Uterus (tissue), 2 donors: ENCODE results near the gene IGF2BP1.

Source experiments
- POLR2A ChIP-seq, 2 donors: fragments of 450-650 bp; IDR thresholded peaks; one replicate each; pipeline ENCODE4 v1.6.1; 2016; ENCODE audit warnings: antibody characterized with exemption in 2 of 2, mild to moderate bottlenecking in 1 of 2, moderate library complexity in 1 of 2
- TF ChIP-seq, protein P1 (sequence below), 4 experiments: fragments of 200-600 bp in 2 of 4; fragments of 450-650 bp in 2 of 4; sonication (generic) in 2 of 4; IDR thresholded peaks; one replicate each; pipeline ENCODE4 v1.5.1; 2016 to 2019; ENCODE audit warnings: antibody characterized with exemption in 4 of 4, mild to moderate bottlenecking in 2 of 4, moderate library complexity in 1 of 4

DNA sequence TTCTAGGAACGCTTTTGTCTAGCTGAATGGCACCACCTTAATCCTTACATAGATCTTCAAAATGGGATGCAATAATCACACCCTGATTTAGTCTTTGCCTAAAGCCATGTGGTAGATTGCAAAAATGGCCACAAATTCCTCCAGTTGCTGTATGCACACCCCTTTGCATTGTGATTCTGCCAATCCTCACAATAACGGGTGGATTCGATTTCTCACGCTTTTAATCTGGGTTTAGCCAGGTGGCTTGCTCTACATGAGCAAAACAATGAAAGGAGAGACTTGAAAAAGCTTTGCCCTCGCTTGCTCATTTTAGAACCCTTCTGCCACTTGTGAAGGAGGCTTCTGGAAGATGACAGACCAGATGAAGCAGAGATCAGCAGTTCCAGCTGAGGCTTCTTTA lies 85.0 kb downstream of the IGF2BP1 start:
- TF ChIP-seq, protein P1, sequence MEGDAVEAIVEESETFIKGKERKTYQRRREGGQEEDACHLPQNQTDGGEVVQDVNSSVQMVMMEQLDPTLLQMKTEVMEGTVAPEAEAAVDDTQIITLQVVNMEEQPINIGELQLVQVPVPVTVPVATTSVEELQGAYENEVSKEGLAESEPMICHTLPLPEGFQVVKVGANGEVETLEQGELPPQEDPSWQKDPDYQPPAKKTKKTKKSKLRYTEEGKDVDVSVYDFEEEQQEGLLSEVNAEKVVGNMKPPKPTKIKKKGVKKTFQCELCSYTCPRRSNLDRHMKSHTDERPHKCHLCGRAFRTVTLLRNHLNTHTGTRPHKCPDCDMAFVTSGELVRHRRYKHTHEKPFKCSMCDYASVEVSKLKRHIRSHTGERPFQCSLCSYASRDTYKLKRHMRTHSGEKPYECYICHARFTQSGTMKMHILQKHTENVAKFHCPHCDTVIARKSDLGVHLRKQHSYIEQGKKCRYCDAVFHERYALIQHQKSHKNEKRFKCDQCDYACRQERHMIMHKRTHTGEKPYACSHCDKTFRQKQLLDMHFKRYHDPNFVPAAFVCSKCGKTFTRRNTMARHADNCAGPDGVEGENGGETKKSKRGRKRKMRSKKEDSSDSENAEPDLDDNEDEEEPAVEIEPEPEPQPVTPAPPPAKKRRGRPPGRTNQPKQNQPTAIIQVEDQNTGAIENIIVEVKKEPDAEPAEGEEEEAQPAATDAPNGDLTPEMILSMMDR (IDR thresholded peaks at IDR 0.05), result no peak
- no peak for TF ChIP-seq POLR2A (IDR thresholded peaks at IDR 0.05)
